Stimulated activated CD4-positive, alpha-beta T cell treated with anti-CD3 and anti-CD28 coated beads, Interleukin-12 subunit alpha, Interleukin-12 subunit beta, amount 100 ng/mL, for 24 hours (primary cell): ENCODE measurements around the gene GPA33.

ENCODE experiments used
- DNase-seq, 2 experiments: peaks; one replicate each; pipeline ENCODE4 v3.0.0-alpha.2; 2020; ENCODE audit warnings: low read depth in 2 of 2

The GPA33 gene

GRCh38 chr1:167090314-167090942 lies at the start of gene GPA33:
Gene GPA33, minus strand, starts transcription at chr1:167090377. Its CDS starts 90 bp downstream, at chr1:167090287.
- no peak for DNase-seq

- DNase-seq = no peak
Measured at GRCh38 chr1:167138703-167139102, 48.5 kb upstream of the GPA33 start.

- no peak for DNase-seq
Measured at GRCh38 chr1:167137793-167138510, 47.8 kb upstream of the GPA33 start.

GRCh38 chr1:167137332-167137781 lies 47.2 kb upstream of the GPA33 start:
- no peak for DNase-seq

GRCh38 chr1:167136806-167137205 lies 46.6 kb upstream of the GPA33 start:
- DNase-seq = no peak

GRCh38 chr1:167136191-167136614 lies 46.0 kb upstream of the GPA33 start:
- no peak for DNase-seq

- DNase-seq = no peak
Measured at GRCh38 chr1:167135281-167135840, 45.2 kb upstream of the GPA33 start.

- DNase-seq = no peak
Measured at GRCh38 chr1:167132301-167133010, 42.3 kb upstream of the GPA33 start.

GRCh38 chr1:167130829-167131510 lies 40.8 kb upstream of the GPA33 start:
- no peak for DNase-seq

- no peak for DNase-seq
Measured at GRCh38 chr1:167128261-167129227, 38.4 kb upstream of the GPA33 start.

- DNase-seq = no peak
Measured at GRCh38 chr1:167127661-167128060, 37.5 kb upstream of the GPA33 start.

GRCh38 chr1:167127236-167127635 lies 37.1 kb upstream of the GPA33 start:
- DNase-seq = no peak

GRCh38 chr1:167126811-167127210 lies 36.6 kb upstream of the GPA33 start:
- no peak for DNase-seq

- no peak for DNase-seq
Measured at GRCh38 chr1:167126317-167126716, 36.1 kb upstream of the GPA33 start.

GRCh38 chr1:167122568-167122967 lies 32.4 kb upstream of the GPA33 start:
- no peak for DNase-seq

GRCh38 chr1:167122121-167122480 lies 31.9 kb upstream of the GPA33 start:
- no peak for DNase-seq

- peak in 1 of 2 experiments; percentile 33 for DNase-seq
Measured at GRCh38 chr1:167121375-167122120, 31.4 kb upstream of the GPA33 start.

- no peak for DNase-seq
Measured at GRCh38 chr1:167120899-167121298, 30.7 kb upstream of the GPA33 start.

- DNase-seq = no peak
Measured at GRCh38 chr1:167119696-167120095, 29.5 kb upstream of the GPA33 start.

- no peak for DNase-seq
Measured at GRCh38 chr1:167118188-167118587, 28.0 kb upstream of the GPA33 start.
